Measurements from ENCODE around the gene ZNF697. TPM values are rescaled to one million over a fixed set of nuclear protein-coding genes. Genes with fewer than 3 reads are reported as not detected.

ZNF697 gene
- total RNA-seq, 4 donors from 2014 or later, result 2.0 to 4.8 (median 4.0) TPM

DNA sequence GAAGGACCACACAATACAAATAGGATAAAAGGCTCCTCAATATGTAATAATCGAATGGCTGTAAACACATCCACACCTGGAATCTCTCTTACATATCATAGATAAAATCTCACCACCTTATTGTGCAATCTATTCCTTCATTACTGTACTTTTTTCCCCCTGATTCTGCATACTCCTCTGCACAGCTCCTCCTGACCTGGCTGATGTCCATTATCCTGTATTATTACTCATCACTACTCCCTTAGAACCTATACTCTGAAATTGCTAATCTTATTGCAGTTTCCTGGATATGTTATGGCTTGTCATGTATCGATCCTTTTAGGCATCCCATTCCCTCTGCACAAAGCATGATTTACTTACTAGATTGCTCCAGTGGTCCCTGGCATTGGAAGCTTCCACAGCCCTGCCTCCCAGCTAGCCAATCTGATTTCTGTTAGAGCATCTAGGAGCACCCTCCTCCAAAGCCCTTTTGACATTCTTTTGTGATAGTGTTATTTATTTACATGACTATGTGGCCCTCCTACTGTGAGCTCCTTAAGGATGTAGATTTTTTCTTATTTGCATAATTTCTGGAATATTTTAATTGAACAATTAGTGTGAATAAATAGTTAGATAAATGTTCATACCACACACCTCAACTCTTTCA is 39.5 kb upstream of the ZNF697 start:
- Histone ChIP-seq H3K9me3 (no peaks in the 10 kb centered on the region), H3K27ac (replicated peaks in 1 of 4) (no peak overlapping the region), H3K4me1 (no peaks in the 10 kb centered on the region), H3K36me3 (no peaks in the 10 kb centered on the region), H3K4me3 (no peak overlapping the region), H3K27me3 (no peaks in the 10 kb centered on the region)
- intact Hi-C loops (cut with DNase I), result no loop called here
- TF ChIP-seq, protein P1, sequence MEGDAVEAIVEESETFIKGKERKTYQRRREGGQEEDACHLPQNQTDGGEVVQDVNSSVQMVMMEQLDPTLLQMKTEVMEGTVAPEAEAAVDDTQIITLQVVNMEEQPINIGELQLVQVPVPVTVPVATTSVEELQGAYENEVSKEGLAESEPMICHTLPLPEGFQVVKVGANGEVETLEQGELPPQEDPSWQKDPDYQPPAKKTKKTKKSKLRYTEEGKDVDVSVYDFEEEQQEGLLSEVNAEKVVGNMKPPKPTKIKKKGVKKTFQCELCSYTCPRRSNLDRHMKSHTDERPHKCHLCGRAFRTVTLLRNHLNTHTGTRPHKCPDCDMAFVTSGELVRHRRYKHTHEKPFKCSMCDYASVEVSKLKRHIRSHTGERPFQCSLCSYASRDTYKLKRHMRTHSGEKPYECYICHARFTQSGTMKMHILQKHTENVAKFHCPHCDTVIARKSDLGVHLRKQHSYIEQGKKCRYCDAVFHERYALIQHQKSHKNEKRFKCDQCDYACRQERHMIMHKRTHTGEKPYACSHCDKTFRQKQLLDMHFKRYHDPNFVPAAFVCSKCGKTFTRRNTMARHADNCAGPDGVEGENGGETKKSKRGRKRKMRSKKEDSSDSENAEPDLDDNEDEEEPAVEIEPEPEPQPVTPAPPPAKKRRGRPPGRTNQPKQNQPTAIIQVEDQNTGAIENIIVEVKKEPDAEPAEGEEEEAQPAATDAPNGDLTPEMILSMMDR (IDR thresholded peaks at IDR 0.05), result no peak
- TF ChIP-seq EP300 (IDR thresholded peaks at IDR 0.05) (no peak), POLR2A (IDR thresholded peaks at IDR 0.05; ENCODE audit: low read depth) (no peak), POLR2AphosphoS5 (IDR thresholded peaks at IDR 0.05) (no peak)
- WGBS, result 76% methylated on average over 2 of the region's 2 CpGs
- DNase-seq (ENCODE audit: extremely low spot score), result no peak

- TF ChIP-seq, protein P1 (IDR thresholded peaks at IDR 0.05), result no peak
- no peak for TF ChIP-seq POLR2AphosphoS5 (IDR thresholded peaks at IDR 0.05)
- no peak for TF ChIP-seq POLR2A (IDR thresholded peaks at IDR 0.05; ENCODE audit: low read depth)
- no peak for TF ChIP-seq EP300 (IDR thresholded peaks at IDR 0.05)
- H3K36me3 ChIP-seq, result no peaks in the 10 kb centered on the region
- H3K27me3 ChIP-seq, result no peaks in the 10 kb centered on the region
- WGBS, result 77% methylated on average over 3 of the region's 3 CpGs
- no peaks in the 10 kb centered on the region for H3K4me1 ChIP-seq
- H3K9me3 ChIP-seq, result no peaks in the 10 kb centered on the region
- no peak for DNase-seq (ENCODE audit: extremely low spot score)
- H3K4me3 ChIP-seq, result no peak overlapping the region
- intact Hi-C loops (cut with DNase I), result no loop called here
- no peak overlapping the region for H3K27ac ChIP-seq (replicated peaks in 1 of 4)
These were observed 38.6 kb upstream of the ZNF697 start for GRCh38 chr1:119686661-119687060.

DNA sequence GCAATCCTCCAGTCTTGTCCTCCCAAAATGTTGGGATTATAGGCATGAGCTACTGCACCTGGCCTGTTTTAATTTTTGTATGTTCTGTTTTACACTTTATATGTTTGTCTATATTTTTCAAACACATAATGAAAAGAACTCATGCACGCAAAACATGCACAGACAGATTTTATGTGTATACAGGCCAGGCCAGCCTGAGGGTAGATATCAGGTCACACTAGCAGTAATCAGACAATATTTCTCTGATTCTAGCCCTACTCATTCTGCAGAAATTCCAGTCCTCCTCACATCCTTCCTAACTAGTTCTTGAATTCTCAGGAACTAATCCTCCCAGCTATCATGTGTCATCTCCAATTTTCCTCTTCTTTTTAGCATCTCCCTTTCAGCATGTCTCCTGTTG is 35.8 kb upstream of the ZNF697 start:
- no peaks in the 10 kb centered on the region for H3K4me1 ChIP-seq
- WGBS, result 100% methylated on average over 1 of the region's 1 CpG
- H3K27me3 ChIP-seq, result no peaks in the 10 kb centered on the region
- DNase-seq (ENCODE audit: extremely low spot score), result no peak
- H3K27ac ChIP-seq (replicated peaks in 1 of 4), result no peak overlapping the region
- H3K4me3 ChIP-seq, result no peak overlapping the region
- TF ChIP-seq, protein P1 (IDR thresholded peaks at IDR 0.05), result no peak
- TF ChIP-seq POLR2AphosphoS5 (IDR thresholded peaks at IDR 0.05) (no peak), EP300 (IDR thresholded peaks at IDR 0.05) (no peak), POLR2A (IDR thresholded peaks at IDR 0.05; ENCODE audit: low read depth) (no peak)
- intact Hi-C loops (cut with DNase I), result no loop called here
- no peaks in the 10 kb centered on the region for H3K36me3 ChIP-seq
- no peaks in the 10 kb centered on the region for H3K9me3 ChIP-seq

- no peak for DNase-seq (ENCODE audit: extremely low spot score)
- H3K4me1 ChIP-seq, result no peaks in the 10 kb centered on the region
- TF ChIP-seq POLR2A (IDR thresholded peaks at IDR 0.05; ENCODE audit: low read depth) (no peak), EP300 (IDR thresholded peaks at IDR 0.05) (no peak), POLR2AphosphoS5 (IDR thresholded peaks at IDR 0.05) (no peak)
- TF ChIP-seq, protein P1 (IDR thresholded peaks at IDR 0.05), result no peak
- H3K9me3 ChIP-seq, result no peaks in the 10 kb centered on the region
- H3K27ac ChIP-seq (replicated peaks in 1 of 4), result no peak overlapping the region
- intact Hi-C loops (cut with DNase I), result no loop called here
- H3K4me3 ChIP-seq, result no peak overlapping the region
- H3K27me3 ChIP-seq, result no peaks in the 10 kb centered on the region
- no peaks in the 10 kb centered on the region for H3K36me3 ChIP-seq
These were observed 34.1 kb upstream of the ZNF697 start for GRCh38 chr1:119682141-119682540.

GRCh38 chr1:119681560-119681959 is 33.5 kb upstream of the ZNF697 start:
- no peaks in the 10 kb centered on the region for H3K27me3 ChIP-seq
- no peak overlapping the region for H3K27ac ChIP-seq (replicated peaks in 1 of 4)
- no peak for TF ChIP-seq POLR2A (IDR thresholded peaks at IDR 0.05; ENCODE audit: low read depth)
- TF ChIP-seq, protein P1 (IDR thresholded peaks at IDR 0.05), result no peak
- TF ChIP-seq EP300 (IDR thresholded peaks at IDR 0.05), result no peak
- no peak for TF ChIP-seq POLR2AphosphoS5 (IDR thresholded peaks at IDR 0.05)
- DNase-seq (ENCODE audit: extremely low spot score), result no peak
- H3K4me1 ChIP-seq, result no peaks in the 10 kb centered on the region
- H3K4me3 ChIP-seq, result no peak overlapping the region
- intact Hi-C loops (cut with DNase I), result no loop called here
- H3K36me3 ChIP-seq, result no peaks in the 10 kb centered on the region
- WGBS, result 83% methylated on average over 2 of the region's 2 CpGs
- H3K9me3 ChIP-seq, result no peaks in the 10 kb centered on the region
